Measurements from ENCODE around the gene BICD2. TPM values are rescaled to one million over a fixed set of nuclear protein-coding genes. Genes with fewer than 3 reads are reported as not detected.
A peak's percentile ranks its signal among the peaks of the same experiment; 100 is the strongest.

The BICD2 gene
- total RNA-seq, 1 donor from 2014 or later, result 37.3 TPM

GRCh38 chr9:92762781-92763708 lies 1.6 kb downstream of the BICD2 start:
- Histone ChIP-seq H3K4me3 (peak overlapping the region; percentile 95), H3K36me3 (no peaks in the 10 kb centered on the region), H3K27ac (replicated peaks) (peak overlapping the region; percentile 100), H3K9me3 (replicated peaks) (no peaks in the 10 kb centered on the region), H3K4me1 (peaks cover 69% of the 10 kb centered on the region), H3K27me3 (ENCODE audit: low read depth) (no peaks in the 10 kb centered on the region)
- DNase-seq, result no peak
- intact Hi-C loops (cut with micrococcal nuclease), result no loop called here
- TF ChIP-seq CTCF (IDR thresholded peaks at IDR 0.05; ENCODE audit: borderline replicate concordance), result no peak

- Histone ChIP-seq H3K9me3 (replicated peaks) (no peaks in the 10 kb centered on the region), H3K4me1 (peaks cover 76% of the 10 kb centered on the region), H3K27ac (replicated peaks) (no peak overlapping the region), H3K36me3 (no peaks in the 10 kb centered on the region), H3K4me3 (peak overlapping the region; percentile 95), H3K27me3 (ENCODE audit: low read depth) (no peaks in the 10 kb centered on the region)
- intact Hi-C loops (cut with micrococcal nuclease), result no loop called here
- no peak for TF ChIP-seq CTCF (IDR thresholded peaks at IDR 0.05; ENCODE audit: borderline replicate concordance)
- no peak for DNase-seq
Observed at GRCh38 chr9:92762196-92762595, 2.4 kb downstream of the BICD2 start.

GRCh38 chr9:92761686-92762085 lies 2.9 kb downstream of the BICD2 start:
- Histone ChIP-seq H3K36me3 (no peaks in the 10 kb centered on the region), H3K9me3 (replicated peaks) (no peaks in the 10 kb centered on the region), H3K4me3 (no peak overlapping the region), H3K27ac (replicated peaks) (no peak overlapping the region), H3K27me3 (ENCODE audit: low read depth) (no peaks in the 10 kb centered on the region), H3K4me1 (peaks cover 81% of the 10 kb centered on the region)
- TF ChIP-seq CTCF (IDR thresholded peaks at IDR 0.05; ENCODE audit: borderline replicate concordance), result no peak
- DNase-seq, result no peak
- intact Hi-C loops (cut with micrococcal nuclease), result no loop called here

- Histone ChIP-seq H3K4me1 (peaks cover 74% of the 10 kb centered on the region), H3K36me3 (no peaks in the 10 kb centered on the region), H3K4me3 (no peak overlapping the region), H3K27me3 (ENCODE audit: low read depth) (no peaks in the 10 kb centered on the region), H3K27ac (replicated peaks) (peak overlapping the region; percentile 31), H3K9me3 (replicated peaks) (no peaks in the 10 kb centered on the region)
- intact Hi-C loops (cut with micrococcal nuclease), result no loop called here
- no peak for TF ChIP-seq CTCF (IDR thresholded peaks at IDR 0.05; ENCODE audit: borderline replicate concordance)
- no peak for DNase-seq
Observed at GRCh38 chr9:92760494-92760893, 4.1 kb downstream of the BICD2 start.

- intact Hi-C loops (cut with micrococcal nuclease), result no loop called here
Observed at GRCh38 chr9:92760070-92760469, 4.6 kb downstream of the BICD2 start.

More at GRCh38 chr9:92760070-92760469, 4.6 kb downstream of the BICD2 start:
- no peak for TF ChIP-seq CTCF (IDR thresholded peaks at IDR 0.05; ENCODE audit: borderline replicate concordance)
- no peak overlapping the region for H3K4me3 ChIP-seq
- H3K9me3 ChIP-seq (replicated peaks), result no peaks in the 10 kb centered on the region
- H3K4me1 ChIP-seq, result peaks cover 72% of the 10 kb centered on the region
- H3K27ac ChIP-seq (replicated peaks), result peak overlapping the region; percentile 31
- H3K27me3 ChIP-seq (ENCODE audit: low read depth), result no peaks in the 10 kb centered on the region
- no peaks in the 10 kb centered on the region for H3K36me3 ChIP-seq
- DNase-seq, result peak; percentile 80

Measured in left ventricle myocardium inferior (tissue), 1 donor.